Measurements from ENCODE around the gene MBOAT2. TPM values are rescaled to one million over a fixed set of nuclear protein-coding genes. Genes with fewer than 3 reads are reported as not detected.

Gene MBOAT2
- total RNA-seq, 1 donor from 2014 or later: 13.9 TPM

DNA sequence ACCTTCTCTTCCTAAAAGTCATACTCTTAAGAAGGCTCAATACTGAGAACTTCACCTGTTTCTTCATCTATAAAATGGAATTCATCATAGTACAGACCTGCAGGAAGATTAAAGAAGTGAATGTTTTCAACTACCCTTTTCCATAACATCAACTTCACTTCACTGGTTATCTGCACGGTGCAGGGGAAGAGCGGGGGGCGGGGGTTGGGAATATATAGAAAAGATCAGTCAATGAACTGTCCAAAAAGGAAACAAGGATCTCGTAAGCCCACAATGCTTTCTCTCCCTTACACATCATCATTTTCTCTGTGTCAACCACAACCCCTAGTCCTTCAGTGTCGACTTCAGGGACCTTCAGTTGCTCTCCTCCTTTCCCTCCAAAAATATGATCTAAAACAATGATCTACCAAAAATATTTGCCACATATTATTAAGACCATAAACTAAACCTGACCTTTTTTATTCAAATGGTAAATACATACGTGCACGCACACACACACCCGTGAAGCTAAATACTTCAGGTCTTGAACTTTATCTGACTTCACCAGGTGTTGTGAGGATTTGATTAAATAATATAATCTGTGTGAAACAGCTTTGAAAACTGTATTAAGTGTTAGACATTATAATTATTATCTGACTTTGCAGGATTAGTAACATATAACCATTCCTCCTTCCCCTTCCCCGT lies 4.9 kb downstream of the MBOAT2 start:
- ATAC-seq (no peak), DNase-seq (ENCODE audit: missing footprints) (no peak)
- intact Hi-C loops (cut with DNase I): no loop called here

DNA sequence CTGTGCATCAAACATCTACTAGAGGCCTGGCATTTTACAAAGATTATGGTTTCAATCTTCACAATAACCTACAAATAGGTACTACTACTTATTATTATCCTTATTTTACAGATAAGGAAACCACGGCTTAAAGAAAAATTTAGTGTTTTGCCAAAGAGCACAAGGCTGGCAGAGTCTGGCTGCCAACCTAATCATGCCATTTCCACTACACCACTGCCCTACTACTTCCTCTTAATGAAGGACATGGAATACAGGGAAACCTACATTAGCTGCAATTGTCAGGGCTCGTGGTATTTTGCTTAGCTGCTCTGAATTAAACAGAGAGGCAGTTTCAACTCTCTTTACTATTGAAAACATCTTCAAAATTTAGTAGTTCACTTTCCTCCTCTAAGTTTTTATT lies 5.9 kb downstream of the MBOAT2 start:
- intact Hi-C loops (cut with DNase I): no loop called here
- DNase-seq (ENCODE audit: missing footprints) (no peak), ATAC-seq (no peak)

GRCh38 chr2:8997108-8997507 lies 6.4 kb downstream of the MBOAT2 start:
- ATAC-seq (no peak), DNase-seq (ENCODE audit: missing footprints) (no peak)
- intact Hi-C loops (cut with DNase I): no loop called here

GRCh38 chr2:8996006-8996405 lies 7.5 kb downstream of the MBOAT2 start:
- intact Hi-C loops (cut with DNase I): no loop called here
- DNase-seq (ENCODE audit: missing footprints): no peak
- no peak for ATAC-seq

DNA sequence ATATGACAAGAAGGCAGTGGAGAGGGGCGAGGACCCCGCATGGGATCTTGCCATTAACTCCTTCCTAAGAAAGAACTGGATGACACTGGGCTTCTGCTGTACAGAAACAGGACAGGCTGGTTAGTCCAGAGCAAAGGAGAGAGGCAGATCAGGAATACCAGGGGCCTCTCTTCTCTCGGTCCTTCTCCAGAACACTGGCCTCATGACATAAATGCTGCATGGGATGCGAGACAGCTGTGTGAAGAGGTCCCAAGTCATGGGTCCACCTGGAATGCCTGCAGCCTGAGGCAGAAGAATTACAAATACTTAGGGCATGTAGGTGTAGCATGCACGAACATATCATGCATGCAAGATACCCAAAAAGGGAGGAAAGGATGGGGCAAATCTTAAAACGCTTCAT lies 9.1 kb downstream of the MBOAT2 start:
- ATAC-seq (no peak), DNase-seq (ENCODE audit: missing footprints) (no peak)
- intact Hi-C loops (cut with DNase I): no loop called here

DNA sequence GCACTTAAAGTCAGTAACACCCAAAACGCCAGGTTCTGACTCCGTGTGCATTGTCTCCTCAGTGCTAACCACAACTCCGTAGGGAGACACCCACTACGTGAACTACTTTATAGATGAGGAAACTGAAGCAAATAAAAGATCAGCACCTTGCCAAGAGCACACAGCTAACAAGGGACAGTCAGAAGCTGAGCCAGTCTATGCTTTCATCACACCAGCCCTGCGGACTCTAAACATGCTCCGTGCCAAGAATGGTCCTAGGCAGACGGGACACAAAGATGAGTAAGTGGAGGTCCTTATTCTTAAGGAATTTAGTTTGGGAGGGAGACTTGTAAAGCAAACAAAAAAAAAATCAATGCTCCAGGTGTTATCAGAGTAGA lies 9.6 kb downstream of the MBOAT2 start:
- intact Hi-C loops (cut with DNase I): no loop called here
- DNase-seq (ENCODE audit: missing footprints): no peak
- ATAC-seq: no peak

DNA sequence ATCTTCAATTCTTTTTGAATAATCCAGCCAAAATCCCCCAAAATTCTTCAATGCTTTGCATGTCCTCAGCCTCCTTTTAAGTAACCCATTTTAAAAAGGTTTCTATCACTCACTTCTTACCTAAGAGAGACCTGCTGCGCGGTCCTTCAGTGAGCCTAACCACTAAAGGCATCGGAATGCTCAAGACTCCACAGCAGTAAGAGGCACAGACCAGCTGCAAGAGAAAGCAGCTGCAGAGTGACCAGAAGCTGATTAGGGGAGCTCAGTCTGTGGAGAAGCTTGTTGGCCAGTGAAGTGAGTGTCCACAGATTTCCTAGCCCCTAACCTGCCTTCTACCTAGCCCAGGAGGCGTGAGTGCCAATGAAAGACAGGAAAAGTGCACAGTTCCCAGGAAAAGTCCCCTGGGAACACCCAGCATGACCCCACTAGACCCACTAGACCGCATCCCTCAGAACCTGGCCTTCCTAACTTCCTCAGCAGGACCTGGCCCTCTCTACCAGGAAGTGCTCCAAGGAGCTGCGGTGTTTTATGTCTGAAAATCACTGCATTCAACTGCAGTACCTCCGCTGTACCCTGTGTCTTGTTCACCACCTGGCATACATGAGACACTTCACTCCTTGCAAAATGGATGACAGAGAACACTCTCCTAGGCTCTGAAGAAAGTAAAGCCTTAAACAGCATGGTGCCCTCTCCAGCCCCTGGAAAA lies 10.1 kb downstream of the MBOAT2 start:
- intact Hi-C loops (cut with DNase I): no loop called here
- DNase-seq (ENCODE audit: missing footprints) (no peak), ATAC-seq (no peak)

GRCh38 chr2:8992643-8993042 lies 10.8 kb downstream of the MBOAT2 start:
- intact Hi-C loops (cut with DNase I): no loop called here
- ATAC-seq (no peak), DNase-seq (ENCODE audit: missing footprints) (no peak)

- intact Hi-C loops (cut with DNase I): no loop called here
- no peak for ATAC-seq
- no peak for DNase-seq (ENCODE audit: missing footprints)
These were observed 13.9 kb downstream of the MBOAT2 start for GRCh38 chr2:8989536-8990079.

DNA sequence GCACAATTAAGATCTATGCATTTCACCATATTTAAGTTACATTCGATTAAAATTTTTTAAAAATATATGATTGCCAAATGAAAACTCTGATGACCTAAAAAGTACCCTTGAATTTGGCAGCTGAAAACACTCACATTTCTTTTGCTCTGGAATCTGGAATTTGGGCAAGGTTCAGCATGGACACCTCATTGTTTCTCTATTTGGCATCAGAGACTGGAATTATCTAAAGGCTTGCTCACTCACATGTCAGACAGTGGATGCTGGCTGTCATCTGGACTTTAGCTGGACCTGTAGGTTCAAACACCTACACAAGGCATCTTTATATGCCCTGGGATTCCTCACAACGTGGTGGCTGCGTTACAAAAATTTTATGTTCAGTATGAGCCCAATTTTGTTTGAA lies 16.1 kb downstream of the MBOAT2 start:
- intact Hi-C loops (cut with DNase I): no loop called here
- DNase-seq (ENCODE audit: missing footprints) (no peak), ATAC-seq (no peak)

DNA sequence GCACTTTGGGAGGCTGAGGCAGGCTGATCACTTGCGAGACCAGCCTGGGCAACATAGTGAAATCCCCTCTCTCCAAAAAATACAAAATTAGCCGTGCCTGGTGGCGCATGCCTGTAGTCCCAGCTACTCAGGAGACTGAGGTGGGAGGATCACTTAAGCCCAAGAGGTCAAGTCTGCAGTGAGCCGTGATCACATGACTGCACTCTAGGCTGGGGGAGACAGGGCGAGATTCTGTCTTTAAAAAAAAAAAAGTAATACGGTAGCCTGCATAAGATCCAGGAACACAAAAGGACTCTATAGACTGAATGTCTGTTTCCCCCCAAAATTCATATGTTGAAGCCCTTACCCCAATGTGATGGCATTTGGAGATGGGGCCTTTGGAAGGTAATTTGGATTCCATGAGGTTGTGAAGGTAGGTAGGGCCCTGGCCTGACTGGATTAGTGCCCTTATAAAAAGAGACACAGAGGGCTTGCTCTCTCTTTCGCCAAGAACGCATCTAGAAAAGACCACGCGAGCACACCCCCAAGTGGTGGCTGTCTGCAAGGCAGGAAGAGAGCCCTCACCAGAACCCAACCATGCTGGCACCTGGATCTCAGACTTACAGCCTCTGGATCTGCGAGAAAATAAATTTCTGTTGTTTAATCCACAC lies 17.0 kb downstream of the MBOAT2 start:
- intact Hi-C loops (cut with DNase I): no loop called here
- DNase-seq (ENCODE audit: missing footprints): no peak
- no peak for ATAC-seq

DNA sequence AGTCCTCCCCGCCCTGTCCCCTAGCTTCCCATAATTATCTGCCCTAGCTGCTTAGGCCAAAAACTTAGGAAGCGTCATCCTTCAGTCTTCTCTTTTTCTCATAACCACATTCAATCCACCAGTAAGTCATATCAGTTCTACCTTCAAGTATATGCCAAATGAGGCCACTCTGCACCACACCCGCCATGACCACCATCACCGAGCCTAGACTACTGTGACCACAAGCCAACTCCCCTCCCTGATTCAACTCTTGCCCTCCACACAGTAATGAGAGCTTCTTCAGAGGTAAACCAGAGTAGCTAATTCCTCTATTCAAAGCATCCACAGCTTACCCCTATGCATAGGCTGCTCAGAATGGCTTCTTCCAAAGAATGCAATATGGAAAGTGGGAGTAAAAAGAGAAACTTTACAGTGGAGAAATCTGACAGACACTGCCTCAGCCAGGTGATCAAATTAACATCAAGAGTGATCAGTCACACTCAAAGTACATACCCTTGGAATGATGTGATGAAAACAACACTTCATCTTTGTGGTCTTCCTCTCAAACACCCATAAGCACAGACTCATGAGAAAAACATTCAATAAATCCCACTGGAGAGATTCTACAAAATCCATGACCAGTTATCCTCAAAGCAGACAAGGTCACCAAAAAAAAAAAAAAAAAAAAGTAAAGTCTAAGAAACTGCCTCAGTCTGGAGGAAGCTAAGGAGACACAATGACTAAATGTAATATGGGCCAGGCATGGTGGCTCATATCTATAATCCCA lies 17.7 kb downstream of the MBOAT2 start:
- intact Hi-C loops (cut with DNase I): no loop called here
- no peak for ATAC-seq

GRCh38 chr2:8984855-8985254 lies 18.6 kb downstream of the MBOAT2 start:
- ATAC-seq: no peak
- DNase-seq (ENCODE audit: missing footprints): no peak
- intact Hi-C loops (cut with DNase I): no loop called here

More for the DNA sequence above, 17.7 kb downstream of the MBOAT2 start:
- no peak for DNase-seq (ENCODE audit: missing footprints)

DNA sequence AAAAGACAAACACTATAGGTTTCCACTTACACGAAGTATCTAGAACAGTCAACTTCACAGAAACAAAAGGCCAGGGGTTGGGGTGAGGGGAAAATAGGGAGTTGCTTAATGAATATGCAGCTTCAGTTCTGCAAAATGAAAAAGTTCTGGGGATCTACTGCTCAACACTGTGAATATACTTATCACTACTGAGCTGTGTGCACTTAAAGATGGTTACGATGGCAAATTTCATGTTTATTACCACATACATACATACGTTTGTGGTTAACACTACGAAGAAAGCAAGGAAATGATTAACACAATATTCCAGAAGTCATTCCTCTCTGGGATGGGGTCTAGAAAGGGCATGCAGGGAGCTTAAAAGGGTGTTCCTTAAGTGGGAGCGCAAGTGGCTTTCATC lies 19.3 kb downstream of the MBOAT2 start:
- no peak for ATAC-seq
- no peak for DNase-seq (ENCODE audit: missing footprints)
- intact Hi-C loops (cut with DNase I): no loop called here

- ATAC-seq (no peak), DNase-seq (ENCODE audit: missing footprints) (no peak)
- intact Hi-C loops (cut with DNase I): no loop called here
These were observed 19.9 kb downstream of the MBOAT2 start for GRCh38 chr2:8983571-8983970.

- ATAC-seq (no peak), DNase-seq (ENCODE audit: missing footprints) (no peak)
- intact Hi-C loops (cut with DNase I): no loop called here
These were observed 21.6 kb downstream of the MBOAT2 start for GRCh38 chr2:8981876-8982275.

- intact Hi-C loops (cut with DNase I): no loop called here
- ATAC-seq (no peak), DNase-seq (ENCODE audit: missing footprints) (no peak)
These were observed 23.4 kb downstream of the MBOAT2 start for GRCh38 chr2:8980096-8980495.

DNA sequence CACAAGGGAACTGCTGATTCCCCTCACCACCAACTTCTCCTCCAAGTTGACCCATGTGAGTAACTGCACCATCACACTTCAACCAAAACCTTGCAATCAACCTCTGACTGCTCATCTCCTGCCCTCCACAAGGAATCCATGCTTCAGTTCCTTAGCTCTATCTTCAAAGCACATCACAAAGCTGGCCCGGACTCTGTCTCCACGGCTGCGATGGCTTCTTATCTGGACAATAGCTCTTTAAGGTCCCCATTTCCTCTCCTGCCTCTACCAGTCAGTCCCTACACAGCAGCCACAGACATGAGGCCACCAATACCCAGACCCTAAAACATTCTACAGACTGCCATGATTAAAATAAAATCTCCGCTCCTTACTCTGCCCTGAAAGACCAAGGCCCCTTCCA lies 25.7 kb downstream of the MBOAT2 start:
- ATAC-seq: no peak
- intact Hi-C loops (cut with DNase I): no loop called here
- DNase-seq (ENCODE audit: missing footprints): no peak

Data from Right ventricle myocardium inferior (tissue), 1 donor.